ENCODE data around the gene GRIA1.

Gene GRIA1

GRCh38 chr5:153569036-153569435 is 78.6 kb downstream of the GRIA1 start:
- H3K4me1 ChIP-seq (ENCODE audit: control insufficient read depth, low read depth, low read length) = no peaks in the 10 kb centered on the region

GRCh38 chr5:153571162-153571561 is 80.7 kb downstream of the GRIA1 start:
- Histone ChIP-seq H2BK15ac (replicated peaks; ENCODE audit: low read depth) (no peak overlapping the region), H3K23ac (ENCODE audit: low read length) (no peak overlapping the region), H4K5ac (ENCODE audit: low read length) (no peak overlapping the region), H3K79me2 (ENCODE audit: control insufficient read depth, insufficient read depth, low read length) (no peaks in the 10 kb centered on the region), H3K4me1 (ENCODE audit: control insufficient read depth, low read depth, low read length) (no peaks in the 10 kb centered on the region), H2BK120ac (ENCODE audit: low read depth, low read length) (no peak overlapping the region), H3K36me3 (ENCODE audit: control insufficient read depth, insufficient read depth, low read length) (no peaks in the 10 kb centered on the region), H4K8ac (ENCODE audit: low read depth, low read length) (no peak overlapping the region), H3K18ac (ENCODE audit: low read length) (no peak overlapping the region), H3K27me3 (ENCODE audit: insufficient read depth, low read length, poor library complexity) (no peaks in the 10 kb centered on the region), H2BK5ac (ENCODE audit: low read length) (no peak overlapping the region), H2AK5ac (ENCODE audit: low read length) (no peak overlapping the region), H3K79me1 (ENCODE audit: low read length) (no peaks in the 10 kb centered on the region), H3K9ac (ENCODE audit: low read length) (no peak overlapping the region), H3K4me3 (ENCODE audit: low read length) (no peak overlapping the region), H3K4ac (ENCODE audit: low read depth, low read length) (no peak overlapping the region), H3K56ac (ENCODE audit: low read length) (no peak overlapping the region), H3K27ac (ENCODE audit: low read depth, low read length) (no peak overlapping the region), H3K4me2 (ENCODE audit: low read length) (no peak overlapping the region)
- no CpG with 5 or more reads among the region's 2 CpGs for WGBS (ENCODE audit: extremely low coverage, insufficient coverage, low lambda C conversion rate)
- no peak for DNase-seq

More at GRCh38 chr5:153569036-153569435, 78.6 kb downstream of the GRIA1 start:
- no peak overlapping the region for H3K27ac ChIP-seq (ENCODE audit: low read depth, low read length)
- no CpG with 5 or more reads among the region's 1 CpG for WGBS (ENCODE audit: extremely low coverage, insufficient coverage, low lambda C conversion rate)
- H3K18ac ChIP-seq (ENCODE audit: low read length) = no peak overlapping the region
- H2BK120ac ChIP-seq (ENCODE audit: low read depth, low read length) = no peak overlapping the region
- no peak overlapping the region for H3K4ac ChIP-seq (ENCODE audit: low read depth, low read length)
- DNase-seq = no peak
- H2AK5ac ChIP-seq (ENCODE audit: low read length) = no peak overlapping the region
- no peak overlapping the region for H3K4me3 ChIP-seq (ENCODE audit: low read length)
- no peak overlapping the region for H3K9ac ChIP-seq (ENCODE audit: low read length)
- H3K36me3 ChIP-seq (ENCODE audit: control insufficient read depth, insufficient read depth, low read length) = no peaks in the 10 kb centered on the region
- no peak overlapping the region for H3K4me2 ChIP-seq (ENCODE audit: low read length)
- no peak overlapping the region for H4K5ac ChIP-seq (ENCODE audit: low read length)
- H3K23ac ChIP-seq (ENCODE audit: low read length) = no peak overlapping the region
- peak overlapping the region; percentile 12 for H2BK15ac ChIP-seq (replicated peaks; ENCODE audit: low read depth)
- H4K8ac ChIP-seq (ENCODE audit: low read depth, low read length) = no peak overlapping the region
- H3K79me2 ChIP-seq (ENCODE audit: control insufficient read depth, insufficient read depth, low read length) = no peaks in the 10 kb centered on the region
- H2BK5ac ChIP-seq (ENCODE audit: low read length) = no peak overlapping the region
- no peaks in the 10 kb centered on the region for H3K79me1 ChIP-seq (ENCODE audit: low read length)
- no peak overlapping the region for H3K56ac ChIP-seq (ENCODE audit: low read length)
- no peaks in the 10 kb centered on the region for H3K27me3 ChIP-seq (ENCODE audit: insufficient read depth, low read length, poor library complexity)

- no peaks in the 10 kb centered on the region for H3K79me2 ChIP-seq (ENCODE audit: control insufficient read depth, insufficient read depth, low read length)
- no peak overlapping the region for H3K4me3 ChIP-seq (ENCODE audit: low read length)
- WGBS (ENCODE audit: extremely low coverage, insufficient coverage, low lambda C conversion rate) = no CpG with 5 or more reads among the region's 8 CpGs
- no peak overlapping the region for H2AK5ac ChIP-seq (ENCODE audit: low read length)
- no peak overlapping the region for H4K5ac ChIP-seq (ENCODE audit: low read length)
- no peaks in the 10 kb centered on the region for H3K79me1 ChIP-seq (ENCODE audit: low read length)
- H2BK120ac ChIP-seq (ENCODE audit: low read depth, low read length) = no peak overlapping the region
- no peak overlapping the region for H3K23ac ChIP-seq (ENCODE audit: low read length)
- H2BK15ac ChIP-seq (replicated peaks; ENCODE audit: low read depth) = no peak overlapping the region
- H3K9ac ChIP-seq (ENCODE audit: low read length) = no peak overlapping the region
- H3K56ac ChIP-seq (ENCODE audit: low read length) = no peak overlapping the region
- H3K4me1 ChIP-seq (ENCODE audit: control insufficient read depth, low read depth, low read length) = no peaks in the 10 kb centered on the region
- no peak overlapping the region for H3K27ac ChIP-seq (ENCODE audit: low read depth, low read length)
- no peak overlapping the region for H3K4ac ChIP-seq (ENCODE audit: low read depth, low read length)
- H3K18ac ChIP-seq (ENCODE audit: low read length) = no peak overlapping the region
- DNase-seq = no peak
- no peak overlapping the region for H3K4me2 ChIP-seq (ENCODE audit: low read length)
- H2BK5ac ChIP-seq (ENCODE audit: low read length) = no peak overlapping the region
- no peak overlapping the region for H4K8ac ChIP-seq (ENCODE audit: low read depth, low read length)
- no peaks in the 10 kb centered on the region for H3K27me3 ChIP-seq (ENCODE audit: insufficient read depth, low read length, poor library complexity)
- H3K36me3 ChIP-seq (ENCODE audit: control insufficient read depth, insufficient read depth, low read length) = no peaks in the 10 kb centered on the region
Measured at GRCh38 chr5:153572411-153573145, 82.1 kb downstream of the GRIA1 start.

GRCh38 chr5:153573326-153574033 is 83.0 kb downstream of the GRIA1 start:
- no peak overlapping the region for H2AK5ac ChIP-seq (ENCODE audit: low read length)
- H3K36me3 ChIP-seq (ENCODE audit: control insufficient read depth, insufficient read depth, low read length) = no peaks in the 10 kb centered on the region
- H3K4me1 ChIP-seq (ENCODE audit: control insufficient read depth, low read depth, low read length) = no peaks in the 10 kb centered on the region
- no peak overlapping the region for H4K5ac ChIP-seq (ENCODE audit: low read length)
- no peak overlapping the region for H3K56ac ChIP-seq (ENCODE audit: low read length)
- H3K79me2 ChIP-seq (ENCODE audit: control insufficient read depth, insufficient read depth, low read length) = no peaks in the 10 kb centered on the region
- no peak overlapping the region for H3K23ac ChIP-seq (ENCODE audit: low read length)
- no peak overlapping the region for H4K8ac ChIP-seq (ENCODE audit: low read depth, low read length)
- H3K27me3 ChIP-seq (ENCODE audit: insufficient read depth, low read length, poor library complexity) = no peaks in the 10 kb centered on the region
- no peak overlapping the region for H3K18ac ChIP-seq (ENCODE audit: low read length)
- H3K4me3 ChIP-seq (ENCODE audit: low read length) = no peak overlapping the region
- H3K4ac ChIP-seq (ENCODE audit: low read depth, low read length) = no peak overlapping the region
- no peaks in the 10 kb centered on the region for H3K79me1 ChIP-seq (ENCODE audit: low read length)
- no peak overlapping the region for H3K4me2 ChIP-seq (ENCODE audit: low read length)
- H2BK5ac ChIP-seq (ENCODE audit: low read length) = no peak overlapping the region
- H2BK15ac ChIP-seq (replicated peaks; ENCODE audit: low read depth) = no peak overlapping the region
- no peak overlapping the region for H3K27ac ChIP-seq (ENCODE audit: low read depth, low read length)
- no peak overlapping the region for H3K9ac ChIP-seq (ENCODE audit: low read length)
- WGBS (ENCODE audit: extremely low coverage, insufficient coverage, low lambda C conversion rate) = no CpG with 5 or more reads among the region's 4 CpGs
- no peak for DNase-seq
- no peak overlapping the region for H2BK120ac ChIP-seq (ENCODE audit: low read depth, low read length)

- H3K4me3 ChIP-seq (ENCODE audit: low read length) = no peak overlapping the region
- H3K18ac ChIP-seq (ENCODE audit: low read length) = no peak overlapping the region
- no peak overlapping the region for H3K27ac ChIP-seq (ENCODE audit: low read depth, low read length)
- no peak overlapping the region for H2AK5ac ChIP-seq (ENCODE audit: low read length)
- no peaks in the 10 kb centered on the region for H3K79me1 ChIP-seq (ENCODE audit: low read length)
- H3K23ac ChIP-seq (ENCODE audit: low read length) = no peak overlapping the region
- H3K4me1 ChIP-seq (ENCODE audit: control insufficient read depth, low read depth, low read length) = no peaks in the 10 kb centered on the region
- no peaks in the 10 kb centered on the region for H3K27me3 ChIP-seq (ENCODE audit: insufficient read depth, low read length, poor library complexity)
- no peaks in the 10 kb centered on the region for H3K36me3 ChIP-seq (ENCODE audit: control insufficient read depth, insufficient read depth, low read length)
- DNase-seq = no peak
- no peak overlapping the region for H3K4me2 ChIP-seq (ENCODE audit: low read length)
- no peak overlapping the region for H3K56ac ChIP-seq (ENCODE audit: low read length)
- no peak overlapping the region for H2BK15ac ChIP-seq (replicated peaks; ENCODE audit: low read depth)
- no peaks in the 10 kb centered on the region for H3K79me2 ChIP-seq (ENCODE audit: control insufficient read depth, insufficient read depth, low read length)
- H2BK120ac ChIP-seq (ENCODE audit: low read depth, low read length) = no peak overlapping the region
- H4K8ac ChIP-seq (ENCODE audit: low read depth, low read length) = no peak overlapping the region
- H3K4ac ChIP-seq (ENCODE audit: low read depth, low read length) = no peak overlapping the region
- H3K9ac ChIP-seq (ENCODE audit: low read length) = no peak overlapping the region
- H2BK5ac ChIP-seq (ENCODE audit: low read length) = no peak overlapping the region
- WGBS (ENCODE audit: extremely low coverage, insufficient coverage, low lambda C conversion rate) = no CpG with 5 or more reads among the region's 4 CpGs
- no peak overlapping the region for H4K5ac ChIP-seq (ENCODE audit: low read length)
Measured at GRCh38 chr5:153584126-153584959, 93.9 kb downstream of the GRIA1 start.

Data from mesendoderm (in vitro differentiated cells).